HepG2 (cell line): Measurements from ENCODE around the gene APCDD1L. TPM values are rescaled to one million over a fixed set of nuclear protein-coding genes. Genes with fewer than 3 reads are reported as not detected.
"Not testable (repeated sequence)": the region's sequence is repeated elsewhere in the genome, so short reads cannot be mapped to it uniquely, and the experiment has no call there.

Experiments used
- ATAC-seq: fragments of 200-7000 bp; cut with Tn5 transposase; 3 replicates; pipeline ENCODE4 v1.9.1; 2020; ENCODE audit warnings: mild to moderate bottlenecking, moderate library complexity
- BruUV-seq: library from RNA; stranded (reverse); fragments of 400-500 nt; replicated peaks from 2 replicates; lab custom pipeline; 2021; lab: Mats Ljungman, UMichigan
- CTCF ChIA-PET: fragments of 300-600 bp; formaldehyde crosslinking; extraction: SDS; loops from one replicate; lab custom pipeline; 2021; ENCODE audit warnings: low total read pairs, inconsistent platforms, low intra/inter-chr PET ratio; lab: Yijun Ruan, JAX
- POLR2A ChIA-PET: fragments of 350-600 bp; sonication (Branson Sonifier 250); formaldehyde crosslinking; loops from one replicate; lab custom pipeline; 2020; ENCODE audit warnings: antibody characterized with exemption, inconsistent platforms; lab: Yijun Ruan, JAX
- DNase-seq: peaks from one replicate; pipeline ENCODE4 v3.0.0-alpha.2; 2015; ENCODE audit warnings: low spot score
- FAIRE-seq: peaks from 3 replicates; lab custom pipeline; 2011; peaks lifted over from hg19 to GRCh38; lab: Jason Lieb, UNC
- H2AFZ ChIP-seq: one replicate; pipeline ENCODE4 v1.6.1; 2011; ENCODE audit warnings: low read length, inconsistent platforms
- H3K27ac ChIP-seq: fragments of 300-600 bp; 3 replicates; pipeline ENCODE4 v1.8.0; 2011; ENCODE audit warnings: mixed run types, mild to moderate bottlenecking, mixed read lengths, low read length, inconsistent platforms; ENCODE audit not compliant: insufficient read depth; ENCODE audit errors: extremely low read length
- H3K27me3 ChIP-seq, 2 experiments: fragments of 200-600 bp in 1 of 2; 2 replicates in 1 of 2; 3 replicates in 1 of 2; pipeline versions ENCODE4 v1.6.0 to v1.8.0; 2011; ENCODE audit warnings: low read length in 2 of 2, mild to moderate bottlenecking in 2 of 2, moderate library complexity in 2 of 2, inconsistent platforms in 1 of 2; ENCODE audit not compliant: insufficient read depth in 2 of 2, control insufficient read depth in 1 of 2
- H3K36me3 ChIP-seq, 2 experiments: fragments of 200-600 bp in 1 of 2; replicated peaks in 1 of 2; 2 replicates in 1 of 2; 3 replicates in 1 of 2; pipeline versions ENCODE4 v1.5.1 to v1.8.0; 2011; ENCODE audit warnings: low read length in 2 of 2, inconsistent platforms in 1 of 2; ENCODE audit not compliant: insufficient read depth in 2 of 2, control insufficient read depth in 1 of 2
- H3K4me1 ChIP-seq: 2 replicates; pipeline ENCODE4 v1.5.1; 2012; ENCODE audit warnings: low read length, inconsistent platforms; ENCODE audit not compliant: insufficient read depth
- H3K4me2 ChIP-seq: 2 replicates; pipeline ENCODE4 v1.6.0; 2011; ENCODE audit warnings: low read depth, low read length, inconsistent platforms
- H3K4me3 ChIP-seq, 3 experiments: fragments of 200-600 bp in 1 of 3; sonication (generic), shearing (Covaris generic) in 1 of 3; replicated peaks in 1 of 3; 2 replicates each; pipeline ENCODE4 v1.5.1; 2011 to 2016; ENCODE audit warnings: low read length in 3 of 3, inconsistent platforms in 2 of 3, low read depth in 2 of 3, mild to moderate bottlenecking in 2 of 3, control low read depth in 1 of 3, mixed read lengths in 1 of 3; ENCODE audit not compliant: insufficient read depth in 1 of 3
- H3K79me2 ChIP-seq: one replicate; pipeline ENCODE4 v1.6.1; 2011; ENCODE audit warnings: low read length, inconsistent platforms; ENCODE audit not compliant: insufficient read depth
- H3K9ac ChIP-seq: 2 replicates; pipeline ENCODE4 v1.6.0; 2011; ENCODE audit warnings: mild to moderate bottlenecking, low read depth, low read length, inconsistent platforms; ENCODE audit not compliant: insufficient read depth
- H3K9me3 ChIP-seq: 2 replicates; pipeline ENCODE4 v1.5.1; 2012; ENCODE audit warnings: mild to moderate bottlenecking, low read length
- H4K20me1 ChIP-seq: 2 replicates; pipeline ENCODE4 v1.6.0; 2011; ENCODE audit warnings: inconsistent platforms, mild to moderate bottlenecking, low read length, moderate library complexity; ENCODE audit not compliant: insufficient read depth
- IRF9 ChIP-seq: sonication (generic); formaldehyde crosslinking; IDR thresholded peaks from 2 replicates; pipeline ENCODE4 v1.8.0; 2022; ENCODE audit warnings: missing genetic modification reagents, mild to moderate bottlenecking, borderline replicate concordance
- NFE2L2 ChIP-seq: fragments of 150-350 bp; IDR thresholded peaks from 2 replicates; pipeline ENCODE4 v1.6.1; 2014; ENCODE audit warnings: low read length
- POGZ ChIP-seq: sonication (generic); formaldehyde crosslinking; IDR thresholded peaks from 2 replicates; pipeline ENCODE4 v1.4.0; 2020; ENCODE audit warnings: mild to moderate bottlenecking, missing genetic modification reagents
- ZBTB33 ChIP-seq: sonication (generic); formaldehyde crosslinking; IDR thresholded peaks from 2 replicates; pipeline ENCODE4 v1.4.0; 2020; ENCODE audit warnings: missing genetic modification reagents
- WGBS: methylation state at CpG from one replicate; pipeline ENCODE4 v1.1.6; 2017; ENCODE audit warnings: low lambda C conversion rate; 5-methylcytosine and 5-hydroxymethylcytosine counted together
- in situ Hi-C: cut with HindIII; loops from 2 replicates; pipeline ENCODE4 v1.10.0; 2017; ENCODE audit warnings: low pct_unique_long_range_greater_than_20kb; ENCODE audit not compliant: extremely low pct_ligation_motif_present
- intact Hi-C: fragments of 100-400 bp; cut with micrococcal nuclease; formaldehyde crosslinking; loops from one replicate; pipeline ENCODE4 v1.10.0; 2022; ENCODE audit not compliant: unreplicated experiment
- polyA plus RNA-seq, 8 experiments: library from polyadenylated mRNA; depleted of rRNA in 3 of 8; stranded (reverse) in 7 of 8; unstranded in 1 of 8; fragments of >200 nt; fragmentation: Illumina TruSeq in 4 of 8; extraction: Trizol in 4 of 8; gene quantifications; 2 replicates each; pipeline versions ENCODE4 v1.2.1 to v1.2.3, GENCODE V29; 2011 to 2016; ENCODE audit warnings: low read depth in 4 of 8, missing spikeins in 1 of 8, mixed read lengths in 1 of 8; ENCODE audit not compliant: insufficient read depth in 1 of 8
- total RNA-seq, 5 experiments: library from RNA; depleted of rRNA; stranded (reverse); fragments of >200 nt; fragmentation: Illumina TruSeq; extraction: Trizol; gene quantifications; 2 replicates each; pipeline ENCODE4 v1.2.3, GENCODE V29; 2016; ENCODE audit warnings: low read depth in 1 of 5
- TF ChIP-seq, protein P1 (sequence below): sonication (generic); formaldehyde crosslinking; IDR thresholded peaks from 2 replicates; pipeline ENCODE4 v1.5.1; 2020; ENCODE audit warnings: mild to moderate bottlenecking, missing genetic modification reagents

APCDD1L gene
- total and polyA plus RNA-seq, 2 of the 13 experiments (the other 11 are each of a cell fraction or from before 2014, with no cell fraction given): not detected

- TF ChIP-seq IRF9: no peak
- no peak for TF ChIP-seq NFE2L2
Observed at GRCh38 chr20:58416057-58416456, 99.1 kb downstream of the APCDD1L start (continued).

DNA sequence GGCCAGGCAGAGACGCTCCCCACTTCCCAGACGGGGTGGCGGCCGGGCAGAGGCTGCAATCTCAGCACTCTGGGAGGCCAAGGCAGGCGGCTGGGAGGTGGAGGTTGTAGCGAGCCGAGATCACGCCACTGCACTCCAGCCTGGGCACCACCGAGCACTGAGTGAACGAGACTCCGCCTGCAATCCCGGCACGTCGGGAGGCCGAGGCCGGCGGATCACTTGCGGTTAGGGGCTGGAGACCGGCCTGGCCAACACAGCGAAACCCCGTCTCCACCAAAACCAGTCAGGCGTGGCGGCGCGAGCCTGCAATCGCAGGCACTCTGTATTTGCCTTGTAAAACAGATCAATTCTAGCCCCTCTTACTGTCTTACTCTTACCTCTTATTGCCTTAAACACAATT lies 100.4 kb downstream of the APCDD1L start:
- H3K9me3 ChIP-seq, BruUV-seq, POLR2A ChIA-PET, H3K27me3 ChIP-seq, H3K27ac ChIP-seq, H3K9ac ChIP-seq, in situ Hi-C loops, H2AFZ ChIP-seq, H4K20me1 ChIP-seq, CTCF ChIA-PET, FAIRE-seq, H3K4me3 ChIP-seq, ATAC-seq, intact Hi-C loops, DNase-seq, H3K4me2 ChIP-seq: not testable (repeated sequence)
- peak; percentile 55 for TF ChIP-seq ZBTB33 (CRISPR knock-in tag)
- TF ChIP-seq POGZ (CRISPR knock-in tag): 0 out of 2 replicates have a peak, but pooled peaks have one; percentile 24
- TF ChIP-seq, protein P1, sequence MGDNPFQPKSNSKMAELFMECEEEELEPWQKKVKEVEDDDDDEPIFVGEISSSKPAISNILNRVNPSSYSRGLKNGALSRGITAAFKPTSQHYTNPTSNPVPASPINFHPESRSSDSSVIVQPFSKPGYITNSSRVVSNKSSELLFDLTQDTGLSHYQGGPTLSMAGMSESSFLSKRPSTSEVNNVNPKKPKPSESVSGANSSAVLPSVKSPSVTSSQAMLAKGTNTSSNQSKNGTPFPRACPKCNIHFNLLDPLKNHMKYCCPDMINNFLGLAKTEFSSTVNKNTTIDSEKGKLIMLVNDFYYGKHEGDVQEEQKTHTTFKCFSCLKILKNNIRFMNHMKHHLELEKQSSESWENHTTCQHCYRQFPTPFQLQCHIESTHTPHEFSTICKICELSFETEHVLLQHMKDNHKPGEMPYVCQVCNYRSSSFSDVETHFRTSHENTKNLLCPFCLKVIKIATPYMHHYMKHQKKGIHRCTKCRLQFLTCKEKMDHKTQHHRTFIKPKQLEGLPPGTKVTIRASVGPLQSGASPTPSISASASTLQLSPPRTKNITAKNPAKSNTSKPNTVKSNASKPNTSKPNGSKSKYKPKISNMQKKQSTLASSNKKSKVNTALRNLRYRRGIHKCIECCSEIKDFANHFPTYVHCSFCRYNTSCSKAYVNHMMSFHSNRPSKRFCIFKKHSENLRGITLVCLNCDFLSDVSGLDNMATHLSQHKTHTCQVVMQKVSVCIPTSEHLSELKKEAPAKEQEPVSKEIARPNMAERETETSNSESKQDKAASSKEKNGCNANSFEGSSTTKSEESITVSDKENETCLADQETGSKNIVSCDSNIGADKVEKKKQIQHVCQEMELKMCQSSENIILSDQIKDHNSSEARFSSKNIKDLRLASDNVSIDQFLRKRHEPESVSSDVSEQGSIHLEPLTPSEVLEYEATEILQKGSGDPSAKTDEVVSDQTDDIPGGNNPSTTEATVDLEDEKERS (CRISPR knock-in tag): 0 out of 2 replicates have a peak, but pooled peaks have one; percentile 27
- H3K4me1 ChIP-seq: peaks cover 30% of the 10 kb centered on the region
- peaks cover 67% of the 10 kb centered on the region for H3K79me2 ChIP-seq
- peaks cover 13 to 32% of the 10 kb centered on the region in 2 experiments for H3K36me3 ChIP-seq
- WGBS: 97% methylated on average over 22 of the region's 26 CpGs
